Measurements from ENCODE around the gene PLEKHG3.

- TF ChIP-seq, protein P1, sequence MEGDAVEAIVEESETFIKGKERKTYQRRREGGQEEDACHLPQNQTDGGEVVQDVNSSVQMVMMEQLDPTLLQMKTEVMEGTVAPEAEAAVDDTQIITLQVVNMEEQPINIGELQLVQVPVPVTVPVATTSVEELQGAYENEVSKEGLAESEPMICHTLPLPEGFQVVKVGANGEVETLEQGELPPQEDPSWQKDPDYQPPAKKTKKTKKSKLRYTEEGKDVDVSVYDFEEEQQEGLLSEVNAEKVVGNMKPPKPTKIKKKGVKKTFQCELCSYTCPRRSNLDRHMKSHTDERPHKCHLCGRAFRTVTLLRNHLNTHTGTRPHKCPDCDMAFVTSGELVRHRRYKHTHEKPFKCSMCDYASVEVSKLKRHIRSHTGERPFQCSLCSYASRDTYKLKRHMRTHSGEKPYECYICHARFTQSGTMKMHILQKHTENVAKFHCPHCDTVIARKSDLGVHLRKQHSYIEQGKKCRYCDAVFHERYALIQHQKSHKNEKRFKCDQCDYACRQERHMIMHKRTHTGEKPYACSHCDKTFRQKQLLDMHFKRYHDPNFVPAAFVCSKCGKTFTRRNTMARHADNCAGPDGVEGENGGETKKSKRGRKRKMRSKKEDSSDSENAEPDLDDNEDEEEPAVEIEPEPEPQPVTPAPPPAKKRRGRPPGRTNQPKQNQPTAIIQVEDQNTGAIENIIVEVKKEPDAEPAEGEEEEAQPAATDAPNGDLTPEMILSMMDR (IDR thresholded peaks at IDR 0.05) = no peak
- TF ChIP-seq POLR2A (IDR thresholded peaks at IDR 0.05) = no peak
Observed at GRCh38 chr14:64706593-64707193, 2.5 kb downstream of the PLEKHG3 start.
